ENCODE results near the gene PEPD. TPM values are rescaled to one million over a fixed set of nuclear protein-coding genes. Genes with fewer than 3 reads are reported as not detected.
A peak's percentile ranks its signal among the peaks of the same experiment; 100 is the strongest.

The PEPD gene
- total RNA-seq, 1 donor from 2014 or later, result 84.7 TPM

- DNase-seq (ENCODE audit: extremely low spot score, unreplicated experiment), result no peak
- Mint-ChIP-seq H3K27ac (no peak overlapping the region), H3K4me1 (ENCODE audit: unreplicated experiment) (no peaks in the 10 kb centered on the region), H3K27me3 (peaks cover 40% of the 10 kb centered on the region), H3K9me3 (no peaks in the 10 kb centered on the region), H3K36me3 (no peaks in the 10 kb centered on the region), H3K4me3 (no peak overlapping the region)
- TF ChIP-seq, protein P1, sequence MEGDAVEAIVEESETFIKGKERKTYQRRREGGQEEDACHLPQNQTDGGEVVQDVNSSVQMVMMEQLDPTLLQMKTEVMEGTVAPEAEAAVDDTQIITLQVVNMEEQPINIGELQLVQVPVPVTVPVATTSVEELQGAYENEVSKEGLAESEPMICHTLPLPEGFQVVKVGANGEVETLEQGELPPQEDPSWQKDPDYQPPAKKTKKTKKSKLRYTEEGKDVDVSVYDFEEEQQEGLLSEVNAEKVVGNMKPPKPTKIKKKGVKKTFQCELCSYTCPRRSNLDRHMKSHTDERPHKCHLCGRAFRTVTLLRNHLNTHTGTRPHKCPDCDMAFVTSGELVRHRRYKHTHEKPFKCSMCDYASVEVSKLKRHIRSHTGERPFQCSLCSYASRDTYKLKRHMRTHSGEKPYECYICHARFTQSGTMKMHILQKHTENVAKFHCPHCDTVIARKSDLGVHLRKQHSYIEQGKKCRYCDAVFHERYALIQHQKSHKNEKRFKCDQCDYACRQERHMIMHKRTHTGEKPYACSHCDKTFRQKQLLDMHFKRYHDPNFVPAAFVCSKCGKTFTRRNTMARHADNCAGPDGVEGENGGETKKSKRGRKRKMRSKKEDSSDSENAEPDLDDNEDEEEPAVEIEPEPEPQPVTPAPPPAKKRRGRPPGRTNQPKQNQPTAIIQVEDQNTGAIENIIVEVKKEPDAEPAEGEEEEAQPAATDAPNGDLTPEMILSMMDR (conservative IDR thresholded peaks at IDR 0.05), result no peak
Measured at GRCh38 chr19:33545217-33545981, 23.8 kb upstream of the PEPD start.

DNA sequence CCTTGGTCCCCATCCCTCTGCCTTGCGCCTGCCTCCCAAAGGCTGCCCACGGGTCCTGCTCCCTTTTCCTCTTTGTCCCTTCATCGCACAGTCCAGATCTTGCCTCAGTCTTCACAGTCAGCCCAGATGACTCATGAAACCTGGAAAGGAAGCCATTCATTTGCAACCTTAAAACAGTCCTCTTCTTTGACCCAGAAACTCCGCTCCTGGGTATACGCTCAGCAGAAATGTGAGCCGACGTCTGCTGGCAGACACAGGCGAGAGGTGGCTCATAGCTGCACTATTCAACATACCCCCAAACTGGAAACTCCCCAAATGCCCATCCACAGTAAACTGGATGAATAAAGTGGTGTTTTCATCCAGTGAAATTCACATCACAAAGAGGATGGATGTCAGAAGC lies 13.6 kb upstream of the PEPD start:
- no peak for DNase-seq (ENCODE audit: extremely low spot score, unreplicated experiment)
- peak overlapping the region; percentile 5 for H3K27ac Mint-ChIP-seq
- TF ChIP-seq, protein P1 (conservative IDR thresholded peaks at IDR 0.05), result no peak
- H3K4me1 Mint-ChIP-seq (ENCODE audit: unreplicated experiment), result peaks cover 5% of the 10 kb centered on the region
- peaks cover 29% of the 10 kb centered on the region for H3K27me3 Mint-ChIP-seq
- H3K9me3 Mint-ChIP-seq, result no peaks in the 10 kb centered on the region
- no peaks in the 10 kb centered on the region for H3K36me3 Mint-ChIP-seq
- no peak overlapping the region for H3K4me3 Mint-ChIP-seq

DNA sequence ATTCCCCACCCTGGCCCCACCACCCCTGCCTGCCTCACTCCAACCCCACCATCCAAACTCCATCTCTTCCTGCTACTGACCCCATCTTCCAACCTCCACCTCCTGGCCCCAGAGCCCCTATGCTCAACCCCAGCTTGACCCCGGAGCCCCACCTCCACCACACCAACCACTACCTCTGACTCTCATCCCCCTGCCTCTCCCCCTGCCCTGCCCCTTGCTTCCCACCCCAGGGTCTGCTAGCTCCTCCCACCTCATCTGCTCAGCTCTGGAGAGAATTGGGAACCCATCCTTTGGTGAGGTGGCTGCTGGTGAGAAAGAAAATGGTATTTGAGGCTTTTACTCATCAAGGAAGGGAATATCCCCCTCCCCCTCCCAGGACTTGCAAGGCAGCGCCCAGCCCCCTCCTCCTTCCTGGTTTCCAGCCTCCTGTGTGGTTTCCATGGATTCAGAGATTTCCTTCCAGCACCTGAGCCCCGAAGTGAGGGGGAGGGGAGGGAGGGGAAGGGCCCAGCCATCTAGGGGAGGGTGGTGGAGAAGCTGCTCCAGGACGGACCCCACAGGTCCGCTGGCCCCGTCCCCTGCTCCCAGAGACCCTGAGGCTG lies 11.4 kb upstream of the PEPD start:
- Mint-ChIP-seq H3K4me3 (no peak overlapping the region), H3K9me3 (no peaks in the 10 kb centered on the region), H3K4me1 (ENCODE audit: unreplicated experiment) (peaks cover 5% of the 10 kb centered on the region), H3K36me3 (no peaks in the 10 kb centered on the region), H3K27ac (no peak overlapping the region), H3K27me3 (peaks cover 39% of the 10 kb centered on the region)
- TF ChIP-seq, protein P1 (conservative IDR thresholded peaks at IDR 0.05), result no peak
- no peak for DNase-seq (ENCODE audit: extremely low spot score, unreplicated experiment)

DNA sequence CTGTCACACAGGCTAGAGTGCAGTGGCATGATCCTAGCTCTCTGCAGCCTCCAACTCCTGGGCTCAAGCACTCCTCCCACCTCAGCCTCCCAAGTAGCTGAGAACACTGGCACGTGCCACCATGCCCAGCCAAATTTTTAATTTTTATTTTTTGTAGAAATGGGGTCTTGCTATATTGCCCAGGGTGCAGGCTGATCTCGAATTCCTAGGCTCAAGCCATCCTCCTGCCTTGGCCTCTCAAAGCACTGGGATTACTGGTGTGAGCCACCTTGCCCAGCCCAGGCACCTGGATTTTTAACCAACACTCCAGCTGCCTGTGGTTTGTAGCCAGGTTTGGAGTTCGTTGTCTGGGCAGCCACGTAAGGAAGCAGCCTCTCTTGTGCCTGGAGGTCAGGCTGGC lies 9.3 kb upstream of the PEPD start:
- H3K27ac Mint-ChIP-seq, result no peak overlapping the region
- no peaks in the 10 kb centered on the region for H3K9me3 Mint-ChIP-seq
- no peak for DNase-seq (ENCODE audit: extremely low spot score, unreplicated experiment)
- TF ChIP-seq, protein P1 (conservative IDR thresholded peaks at IDR 0.05), result no peak
- no peak overlapping the region for H3K4me3 Mint-ChIP-seq
- H3K27me3 Mint-ChIP-seq, result peaks cover 40% of the 10 kb centered on the region
- H3K36me3 Mint-ChIP-seq, result no peaks in the 10 kb centered on the region
- peaks cover 5% of the 10 kb centered on the region for H3K4me1 Mint-ChIP-seq (ENCODE audit: unreplicated experiment)

- Mint-ChIP-seq H3K27ac (no peak overlapping the region), H3K4me1 (ENCODE audit: unreplicated experiment) (peaks cover 3% of the 10 kb centered on the region), H3K36me3 (no peaks in the 10 kb centered on the region), H3K27me3 (peaks cover 38% of the 10 kb centered on the region), H3K9me3 (no peaks in the 10 kb centered on the region), H3K4me3 (no peak overlapping the region)
- no peak for DNase-seq (ENCODE audit: extremely low spot score, unreplicated experiment)
- TF ChIP-seq, protein P1 (conservative IDR thresholded peaks at IDR 0.05), result no peak
Measured at GRCh38 chr19:33530296-33530695, 8.7 kb upstream of the PEPD start.

Data from type B pancreatic cell (in vitro differentiated cells).